NCI-H446 treated with DMSO at 0.1 percent for 48 hours (cell line): ENCODE data around the gene SLC4A4.

Source experiments
- DNase-seq: peaks from one replicate; lab custom pipeline; 2025; lab: John Stamatoyannopoulos, UW

The SLC4A4 gene

DNA sequence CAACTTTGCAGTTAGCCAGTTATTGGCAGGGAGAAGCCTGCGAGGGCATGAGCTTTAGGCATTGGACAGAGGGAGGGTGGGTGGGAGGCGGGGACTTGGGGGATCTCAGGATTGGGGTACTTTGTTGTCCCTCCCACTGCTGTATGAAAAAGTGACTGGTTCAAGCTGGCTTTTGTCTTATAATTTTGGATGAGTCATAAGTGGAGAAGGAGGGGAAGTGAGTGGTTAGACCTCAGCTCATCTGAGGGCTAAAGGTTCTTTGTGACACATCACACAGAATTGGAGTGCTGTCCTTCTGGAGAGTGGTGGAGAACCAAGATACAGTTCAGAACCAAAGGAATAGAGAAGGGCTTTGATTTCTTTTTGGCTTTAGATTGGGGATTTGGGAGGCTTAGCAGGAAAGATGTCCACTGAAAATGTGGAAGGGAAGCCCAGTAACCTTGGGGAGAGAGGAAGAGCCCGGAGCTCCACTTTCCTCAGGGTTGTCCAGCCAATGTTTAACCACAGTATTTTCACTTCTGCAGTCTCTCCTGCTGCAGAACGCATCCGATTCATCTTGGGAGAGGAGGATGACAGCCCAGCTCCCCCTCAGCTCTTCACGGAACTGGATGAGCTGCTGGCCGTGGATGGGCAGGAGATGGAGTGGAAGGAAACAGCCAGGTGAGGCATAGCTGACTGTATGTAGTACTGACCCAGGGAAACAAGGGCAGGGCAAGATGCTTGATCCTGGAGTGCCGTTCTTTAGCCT, at the start of gene SLC4A4:
Gene SLC4A4 (plus strand): TSS at position 175 of the 748 bp plus-strand sequence.
- DNase-seq: no peak

- DNase-seq: no peak
These were observed 48.7 kb upstream of the SLC4A4 start for GRCh38 chr4:71290074-71290473.

GRCh38 chr4:71290476-71290875, 48.3 kb upstream of the SLC4A4 start:
- no peak for DNase-seq

GRCh38 chr4:71292228-71292627, 46.6 kb upstream of the SLC4A4 start:
- DNase-seq: no peak

GRCh38 chr4:71293705-71294104, 45.1 kb upstream of the SLC4A4 start:
- DNase-seq: no peak

GRCh38 chr4:71294301-71294700, 44.5 kb upstream of the SLC4A4 start:
- DNase-seq: no peak

GRCh38 chr4:71296945-71297344, 41.9 kb upstream of the SLC4A4 start:
- DNase-seq: no peak

- no peak for DNase-seq
These were observed 38.5 kb upstream of the SLC4A4 start for GRCh38 chr4:71300362-71300761.

GRCh38 chr4:71300964-71301363, 37.9 kb upstream of the SLC4A4 start:
- no peak for DNase-seq

- no peak for DNase-seq
These were observed 35.5 kb upstream of the SLC4A4 start for GRCh38 chr4:71303287-71303686.

DNA sequence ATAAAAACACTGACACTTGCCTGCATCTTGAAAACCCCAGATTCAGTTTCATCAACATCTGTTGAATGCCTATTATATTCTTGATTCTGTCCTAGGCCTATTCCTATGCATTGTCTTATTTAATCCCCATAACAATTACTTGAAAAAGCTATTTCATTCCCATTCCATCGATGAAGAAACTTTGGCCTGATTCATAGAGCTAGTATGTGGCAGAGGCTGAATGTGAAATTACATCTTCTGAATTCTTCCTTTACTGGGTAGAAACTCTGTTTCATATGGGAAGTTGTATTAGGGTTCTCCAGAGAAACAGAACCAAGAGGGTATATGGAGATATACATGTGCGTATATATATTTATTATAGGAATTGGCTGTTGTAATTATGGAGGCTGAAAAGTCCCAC, 35.0 kb upstream of the SLC4A4 start:
- DNase-seq: no peak

DNA sequence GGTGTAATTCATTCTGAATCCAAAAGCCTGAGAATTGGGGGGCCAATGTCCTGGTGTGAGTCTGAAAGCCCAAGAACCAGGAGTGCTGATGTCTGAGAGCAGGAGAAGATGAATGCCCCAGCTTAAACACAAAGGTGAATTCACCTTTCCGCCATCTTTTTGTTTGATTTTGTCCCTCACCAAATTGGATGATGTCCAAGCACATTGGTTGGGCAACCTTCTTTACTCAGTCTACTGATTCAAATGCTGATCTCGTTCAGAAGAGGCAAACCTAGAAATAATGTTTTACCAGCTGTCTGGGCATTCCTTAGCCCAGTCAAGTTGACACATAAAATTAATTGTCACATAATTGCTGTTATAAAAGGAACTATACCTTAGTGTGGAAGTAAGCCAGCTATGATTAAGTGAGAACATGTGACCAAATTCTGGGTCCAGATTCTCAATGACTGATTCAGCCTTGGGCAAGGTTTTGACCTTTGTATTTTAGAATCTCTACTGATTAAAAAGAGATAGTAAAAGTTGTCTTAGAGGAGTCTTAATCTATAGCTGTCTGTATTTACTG, 34.5 kb upstream of the SLC4A4 start:
- DNase-seq: no peak

- DNase-seq: no peak
These were observed 31.1 kb upstream of the SLC4A4 start for GRCh38 chr4:71307729-71308128.

DNA sequence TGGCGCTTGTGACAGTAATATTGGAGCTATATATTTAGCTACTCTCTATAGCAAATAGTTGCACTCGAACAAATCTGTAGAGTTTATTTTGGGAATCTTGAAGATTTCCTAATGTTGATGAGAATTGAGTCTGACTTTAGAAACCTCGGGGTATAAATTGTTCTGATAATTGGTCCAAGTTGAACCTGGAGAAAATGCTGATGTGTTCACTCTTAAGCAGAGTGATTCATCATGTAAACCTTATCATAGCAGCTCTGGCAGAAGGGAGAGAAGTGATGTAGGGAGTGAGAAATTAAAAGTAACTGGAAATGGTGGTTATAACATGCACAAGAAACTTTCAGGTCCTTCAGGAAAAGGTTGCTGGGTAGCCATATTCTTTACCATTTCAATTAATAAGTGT, 16.4 kb upstream of the SLC4A4 start:
- DNase-seq: no peak

- DNase-seq: no peak
These were observed 5.5 kb upstream of the SLC4A4 start for GRCh38 chr4:71333368-71333767.

DNA sequence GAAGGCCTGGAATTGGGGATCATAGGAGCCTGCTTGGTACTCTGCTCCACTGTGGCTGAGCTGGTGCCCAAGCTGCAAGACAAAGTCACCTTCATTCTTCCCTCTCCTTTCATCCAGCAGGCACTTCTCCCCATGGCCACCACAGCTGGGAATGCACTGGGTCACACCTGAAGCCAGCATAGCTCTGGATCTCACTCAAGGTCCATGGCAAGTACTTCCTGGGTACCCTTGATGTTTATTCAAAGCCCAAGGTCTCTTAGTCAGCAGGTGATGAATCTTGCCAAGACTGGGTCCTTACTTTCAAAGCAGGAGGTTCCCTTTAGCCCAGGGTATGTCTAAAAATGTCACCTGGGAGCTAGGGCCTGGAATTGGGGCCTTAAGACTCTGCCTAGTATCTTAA, 4.9 kb upstream of the SLC4A4 start:
- DNase-seq: no peak

DNA sequence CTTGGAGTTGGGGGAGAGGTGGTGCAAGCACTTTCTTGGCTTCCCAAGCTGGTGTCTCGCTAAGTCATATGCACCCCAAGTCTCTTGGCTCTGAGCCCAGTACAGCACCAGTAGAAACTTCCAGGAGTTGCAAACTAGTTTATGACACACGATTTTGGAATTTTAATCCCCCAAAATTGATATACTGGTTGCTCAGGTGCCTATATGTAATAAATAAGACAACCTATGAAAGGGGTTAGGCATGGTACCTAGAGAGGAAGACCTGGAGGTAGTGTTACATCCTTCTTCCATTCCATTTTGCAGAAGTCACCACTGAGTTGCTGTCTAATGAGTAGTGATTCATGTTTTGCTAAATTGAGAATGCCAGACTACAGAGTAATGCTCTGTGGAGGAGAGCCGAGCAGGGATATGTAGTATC, 4.3 kb upstream of the SLC4A4 start:
- no peak for DNase-seq

- DNase-seq: no peak
These were observed 5.0 kb downstream of the SLC4A4 start for GRCh38 chr4:71343670-71344466.

- no peak for DNase-seq
These were observed 7.9 kb downstream of the SLC4A4 start for GRCh38 chr4:71346710-71347109.

DNA sequence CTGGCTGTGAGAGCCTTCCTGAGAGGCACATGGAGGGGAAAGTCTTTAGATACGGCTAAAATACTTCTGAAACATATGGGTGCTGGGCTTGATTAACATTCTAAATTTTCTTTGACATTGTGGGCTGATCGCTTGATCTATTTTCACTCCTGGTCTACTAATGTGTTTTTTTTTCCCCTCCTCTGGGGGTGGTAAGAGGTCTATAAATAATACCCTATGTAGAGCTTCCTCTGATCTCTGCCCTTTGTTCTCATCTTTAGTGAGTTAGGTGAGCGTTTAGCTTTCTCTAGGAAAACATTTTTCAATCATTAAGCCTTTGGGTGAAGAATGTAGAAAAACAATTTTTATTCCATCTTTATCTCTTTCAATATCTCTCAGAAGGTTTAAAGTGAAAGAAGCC, 9.8 kb downstream of the SLC4A4 start:
- DNase-seq: no peak

DNA sequence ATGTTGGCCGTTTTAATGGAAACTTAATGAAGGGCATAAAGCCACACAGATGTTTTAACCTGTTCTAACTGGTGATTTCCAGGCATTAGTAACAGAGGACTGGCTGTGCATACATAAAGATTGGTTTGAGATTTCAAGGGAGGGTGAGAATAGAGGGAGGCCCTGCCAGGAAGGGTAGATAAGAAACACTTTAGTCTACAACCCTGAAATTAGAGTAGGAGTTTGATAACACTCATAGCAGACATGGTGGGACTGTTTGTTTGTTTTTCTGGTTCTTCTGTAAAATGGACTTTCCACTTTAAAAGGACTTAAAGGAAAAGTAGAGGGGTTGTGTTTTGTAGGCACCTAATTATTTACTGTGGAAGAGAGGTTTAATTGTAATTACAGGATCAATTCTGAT, 16.2 kb downstream of the SLC4A4 start:
- DNase-seq: no peak

DNA sequence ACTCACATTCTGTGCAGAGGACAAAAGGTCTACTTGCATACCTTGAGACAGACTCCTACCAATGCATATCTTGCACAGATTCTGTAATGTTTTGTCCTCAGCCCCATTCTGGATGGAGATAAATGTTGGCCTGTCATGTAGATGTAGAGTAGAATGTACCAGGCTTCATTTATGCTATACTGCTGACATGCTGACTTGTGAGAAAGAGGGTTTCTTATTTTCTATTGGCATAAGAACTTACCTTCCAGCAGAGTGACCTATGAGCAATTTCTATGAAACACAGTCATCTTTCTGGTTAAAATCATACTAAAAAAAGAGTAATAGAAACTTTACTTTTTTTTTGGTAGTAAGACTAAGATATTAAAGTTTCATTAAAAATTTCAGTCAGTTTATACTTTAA, 17.2 kb downstream of the SLC4A4 start:
- no peak for DNase-seq
